Smooth muscle cell (in vitro differentiated cells): ENCODE measurements around the gene PCSK5. TPM values are rescaled to one million over a fixed set of nuclear protein-coding genes. Genes with fewer than 3 reads are reported as not detected.

Source experiments
- DNase-seq: peaks from one replicate; lab custom pipeline; 2025; ENCODE audit not compliant: unreplicated experiment; lab: John Stamatoyannopoulos, UW
- H2AFZ ChIP-seq: fragments of 200-600 bp; sonication (generic); 2 replicates; pipeline ENCODE4 v1.6.0; 2016; ENCODE audit warnings: antibody characterized with exemption, low read depth, mild to moderate bottlenecking
- H3F3A ChIP-seq: fragments of 200-600 bp; sonication (generic); 2 replicates; pipeline ENCODE4 v1.6.0; 2017; ENCODE audit warnings: antibody characterized with exemption, low read depth
- H3K27ac ChIP-seq: fragments of 200-600 bp; sonication (generic); 2 replicates; pipeline ENCODE4 v1.5.1; 2016; ENCODE audit warnings: low read depth, mild to moderate bottlenecking
- H3K27me3 ChIP-seq: fragments of 200-600 bp; sonication (generic); 2 replicates; pipeline ENCODE4 v1.6.1; 2016; ENCODE audit warnings: low read depth, mild to moderate bottlenecking
- H3K36me3 ChIP-seq: fragments of 200-600 bp; sonication (generic); 2 replicates; pipeline ENCODE4 v1.5.1; 2016; ENCODE audit warnings: low read depth
- H3K4me1 ChIP-seq: fragments of 200-600 bp; sonication (generic); 2 replicates; pipeline ENCODE4 v1.5.1; 2016; ENCODE audit warnings: low read depth
- H3K4me2 ChIP-seq: fragments of 200-600 bp; sonication (generic); 2 replicates; pipeline ENCODE4 v1.6.0; 2016; ENCODE audit warnings: mild to moderate bottlenecking
- H3K4me3 ChIP-seq: fragments of 200-600 bp; sonication (generic); 2 replicates; pipeline ENCODE4 v1.5.1; 2016; ENCODE audit warnings: mild to moderate bottlenecking
- H3K79me2 ChIP-seq: fragments of 200-600 bp; sonication (generic); 2 replicates; pipeline ENCODE4 v1.6.0; 2016; ENCODE audit warnings: low read depth, mild to moderate bottlenecking
- H3K9ac ChIP-seq: fragments of 200-600 bp; sonication (generic); 2 replicates; pipeline ENCODE4 v1.6.0; 2016; ENCODE audit warnings: low read depth
- H3K9me3 ChIP-seq: fragments of 200-600 bp; sonication (generic); replicated peaks from 2 replicates; pipeline ENCODE4 v1.5.1; 2016; ENCODE audit warnings: low read depth
- H4K20me1 ChIP-seq: fragments of 200-600 bp; sonication (generic); 2 replicates; pipeline ENCODE4 v1.6.0; 2016; ENCODE audit warnings: low read depth
- CTCF ChIP-seq: fragments of 200-600 bp; sonication (generic); IDR thresholded peaks from 2 replicates; pipeline ENCODE4 v1.5.1; 2017; ENCODE audit warnings: borderline replicate concordance, mild to moderate bottlenecking, antibody characterized with exemption; ENCODE audit not compliant: insufficient read depth, poor library complexity, severe bottlenecking
- WGBS: methylation state at CpG from one replicate; pipeline ENCODE4 v1.1.7; 2016; ENCODE audit warnings: low lambda C conversion rate; 5-methylcytosine and 5-hydroxymethylcytosine counted together
- polyA plus RNA-seq: library from polyadenylated mRNA; unstranded; fragments of >200 nt; fragmentation: Nextera tagmentation; extraction: Ambion mirVana; gene quantifications from 2 replicates; pipeline ENCODE4 v1.2.1, GENCODE V29; 2016
- total RNA-seq: library from RNA; depleted of rRNA; stranded (reverse); fragments of >200 nt; gene quantifications from 2 replicates; pipeline ENCODE4 v1.2.3, GENCODE V29; 2014

PCSK5 gene
- total and polyA plus RNA-seq, 2 experiments from 2014 or later: 2.3 to 2.8 TPM

DNA sequence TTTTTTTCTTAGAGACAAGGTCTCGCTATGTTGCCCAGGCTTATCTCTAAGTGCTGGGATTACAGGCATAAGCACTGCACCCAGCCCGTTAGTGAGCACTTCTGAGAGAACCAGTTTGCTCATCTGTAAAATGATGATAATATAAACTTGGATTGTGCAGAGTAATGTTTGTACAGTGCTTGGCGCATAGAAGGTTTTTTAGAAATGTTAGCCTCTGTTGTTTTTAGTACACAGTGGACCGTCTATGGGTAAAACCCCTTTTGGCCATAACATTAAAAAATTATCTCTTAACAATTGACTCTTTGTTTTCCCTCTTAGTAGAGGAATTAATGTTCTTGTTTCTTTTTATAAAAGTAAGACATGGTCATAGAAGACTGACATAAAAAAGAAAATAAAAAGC, 202.1 kb downstream of the PCSK5 start:
- 31% methylated on average over 4 of the region's 4 CpGs for WGBS
- no peaks in the 10 kb centered on the region for H3K27me3 ChIP-seq
- TF ChIP-seq CTCF: no peak
- H3K9me3 ChIP-seq: no peaks in the 10 kb centered on the region
- H3K4me2 ChIP-seq: no peak overlapping the region
- no peaks in the 10 kb centered on the region for H3K4me1 ChIP-seq
- no peaks in the 10 kb centered on the region for H4K20me1 ChIP-seq
- H3K9ac ChIP-seq: no peak overlapping the region
- no peaks in the 10 kb centered on the region for H3F3A ChIP-seq
- DNase-seq: no peak
- no peak overlapping the region for H3K27ac ChIP-seq
- H3K4me3 ChIP-seq: no peak overlapping the region
- H2AFZ ChIP-seq: no peak overlapping the region
- no peaks in the 10 kb centered on the region for H3K36me3 ChIP-seq
- no peaks in the 10 kb centered on the region for H3K79me2 ChIP-seq

GRCh38 chr9:76095585-76095984, 205.1 kb downstream of the PCSK5 start:
- no peak for DNase-seq
- Histone ChIP-seq H3K27me3 (no peaks in the 10 kb centered on the region), H3F3A (no peaks in the 10 kb centered on the region), H3K9me3 (no peaks in the 10 kb centered on the region), H3K9ac (no peak overlapping the region), H4K20me1 (no peaks in the 10 kb centered on the region), H3K4me1 (no peaks in the 10 kb centered on the region), H3K4me3 (no peak overlapping the region), H2AFZ (no peak overlapping the region), H3K79me2 (no peaks in the 10 kb centered on the region), H3K36me3 (no peaks in the 10 kb centered on the region), H3K4me2 (no peak overlapping the region), H3K27ac (no peak overlapping the region)
- WGBS: 89% methylated on average over 4 of the region's 4 CpGs
- no peak for TF ChIP-seq CTCF

DNA sequence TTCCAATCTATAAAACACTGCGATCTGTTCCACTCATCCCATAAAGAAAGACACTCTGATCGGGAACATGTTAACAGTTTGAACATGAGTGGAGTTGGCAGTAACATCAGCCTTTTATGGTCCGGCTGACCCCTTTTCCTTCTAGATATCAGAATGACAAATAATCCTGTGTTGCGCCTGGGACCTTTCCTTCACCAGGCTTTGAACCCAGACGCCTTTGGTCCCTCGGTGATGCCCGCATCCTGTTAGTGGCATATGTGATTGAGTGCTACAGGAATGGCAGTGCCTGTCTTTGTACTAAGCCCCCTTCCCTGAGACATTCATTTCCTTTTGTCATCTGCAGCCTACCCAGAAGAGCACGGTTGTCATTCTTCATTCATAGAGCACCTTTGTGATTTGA, 209.0 kb downstream of the PCSK5 start:
- Histone ChIP-seq H3K27ac (no peak overlapping the region), H3K79me2 (no peaks in the 10 kb centered on the region), H3K9ac (no peak overlapping the region), H3K4me2 (no peak overlapping the region), H4K20me1 (no peaks in the 10 kb centered on the region), H3F3A (no peaks in the 10 kb centered on the region), H2AFZ (no peak overlapping the region), H3K4me1 (no peaks in the 10 kb centered on the region), H3K27me3 (no peaks in the 10 kb centered on the region), H3K9me3 (no peaks in the 10 kb centered on the region), H3K36me3 (no peaks in the 10 kb centered on the region), H3K4me3 (no peak overlapping the region)
- no peak for TF ChIP-seq CTCF
- WGBS: 90% methylated on average over 8 of the region's 8 CpGs
- no peak for DNase-seq

GRCh38 chr9:76101075-76101474, 210.6 kb downstream of the PCSK5 start:
- H3K27ac ChIP-seq: no peak overlapping the region
- H3K27me3 ChIP-seq: no peaks in the 10 kb centered on the region
- H3K36me3 ChIP-seq: no peaks in the 10 kb centered on the region
- H3K4me1 ChIP-seq: no peaks in the 10 kb centered on the region
- no peak overlapping the region for H3K9ac ChIP-seq
- H2AFZ ChIP-seq: no peak overlapping the region
- H3K9me3 ChIP-seq: no peaks in the 10 kb centered on the region
- H3F3A ChIP-seq: no peaks in the 10 kb centered on the region
- no peak for TF ChIP-seq CTCF
- H3K79me2 ChIP-seq: no peaks in the 10 kb centered on the region
- DNase-seq: no peak
- 55% methylated on average over 5 of the region's 5 CpGs for WGBS
- no peak overlapping the region for H3K4me3 ChIP-seq
- H4K20me1 ChIP-seq: no peaks in the 10 kb centered on the region
- no peak overlapping the region for H3K4me2 ChIP-seq
